DOHH2 (cell line): ENCODE data around the gene TUB.

Source experiments
- EZH2phosphoT487 ChIP-seq: fragments of 200-600 bp; sonication (generic); IDR thresholded peaks from 2 replicates; pipeline ENCODE4 v1.6.1; 2017; ENCODE audit warnings: borderline replicate concordance, mild to moderate bottlenecking, antibody characterized with exemption, low read length, moderate library complexity, mixed read lengths
- TF ChIP-seq, protein P1 (sequence below): fragments of 200-600 bp; sonication (generic); IDR thresholded peaks from one replicate; pipeline ENCODE4 v1.5.1; 2014; ENCODE audit warnings: antibody characterized with exemption, mild to moderate bottlenecking, low read depth, low read length; ENCODE audit not compliant: poor library complexity, severe bottlenecking

- TF ChIP-seq, protein P1, sequence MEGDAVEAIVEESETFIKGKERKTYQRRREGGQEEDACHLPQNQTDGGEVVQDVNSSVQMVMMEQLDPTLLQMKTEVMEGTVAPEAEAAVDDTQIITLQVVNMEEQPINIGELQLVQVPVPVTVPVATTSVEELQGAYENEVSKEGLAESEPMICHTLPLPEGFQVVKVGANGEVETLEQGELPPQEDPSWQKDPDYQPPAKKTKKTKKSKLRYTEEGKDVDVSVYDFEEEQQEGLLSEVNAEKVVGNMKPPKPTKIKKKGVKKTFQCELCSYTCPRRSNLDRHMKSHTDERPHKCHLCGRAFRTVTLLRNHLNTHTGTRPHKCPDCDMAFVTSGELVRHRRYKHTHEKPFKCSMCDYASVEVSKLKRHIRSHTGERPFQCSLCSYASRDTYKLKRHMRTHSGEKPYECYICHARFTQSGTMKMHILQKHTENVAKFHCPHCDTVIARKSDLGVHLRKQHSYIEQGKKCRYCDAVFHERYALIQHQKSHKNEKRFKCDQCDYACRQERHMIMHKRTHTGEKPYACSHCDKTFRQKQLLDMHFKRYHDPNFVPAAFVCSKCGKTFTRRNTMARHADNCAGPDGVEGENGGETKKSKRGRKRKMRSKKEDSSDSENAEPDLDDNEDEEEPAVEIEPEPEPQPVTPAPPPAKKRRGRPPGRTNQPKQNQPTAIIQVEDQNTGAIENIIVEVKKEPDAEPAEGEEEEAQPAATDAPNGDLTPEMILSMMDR, result no peak
- no peak for TF ChIP-seq EZH2phosphoT487
Observed at GRCh38 chr11:8034604-8035190, 46.3 kb upstream of the TUB start.
